ENCODE measurements around the gene CPEB3. TPM values are rescaled to one million over a fixed set of nuclear protein-coding genes. Genes with fewer than 3 reads are reported as not detected.
"Not testable (repeated sequence)": the region's sequence is repeated elsewhere in the genome, so short reads cannot be mapped to it uniquely, and the experiment has no call there.

Gene CPEB3
- total and polyA plus RNA-seq, 9 donors, result 2.3 to 6.6 (median 5.6) TPM

GRCh38 chr10:92031580-92031979, 259.3 kb downstream of the CPEB3 start:
- Histone ChIP-seq H3K4me3 (no peak overlapping the region), H3K27ac (no peak overlapping the region), H3K9me3 (no peaks in the 10 kb centered on the region), H3K36me3 (no peaks in the 10 kb centered on the region), H3K4me1 (ENCODE audit: insufficient read depth) (no peaks in the 10 kb centered on the region), H3K27me3 (no peaks in the 10 kb centered on the region)
- DNase-seq, result no peak
- 94 to 99% (median 95%) methylated on average over 3 of the region's 3 CpGs for WGBS, 3 donors
- intact Hi-C loops (cut with DNase I), result no loop called here
- TF ChIP-seq POLR2A (IDR thresholded peaks at IDR 0.05) (no peak), EP300 (IDR thresholded peaks at IDR 0.05) (no peak), CTCF (IDR thresholded peaks at IDR 0.05) (no peak)

- Histone ChIP-seq H3K4me3 (no peak overlapping the region), H3K4me1 (ENCODE audit: insufficient read depth) (no peaks in the 10 kb centered on the region), H3K27ac (no peak overlapping the region), H3K27me3 (no peaks in the 10 kb centered on the region), H3K9me3 (no peaks in the 10 kb centered on the region), H3K36me3 (no peaks in the 10 kb centered on the region)
- intact Hi-C loops (cut with DNase I), result no loop called here
- TF ChIP-seq POLR2A (IDR thresholded peaks at IDR 0.05), result no peak
- no peak for TF ChIP-seq EP300 (IDR thresholded peaks at IDR 0.05)
- no peak for TF ChIP-seq CTCF (IDR thresholded peaks at IDR 0.05)
- 91 to 93% (median 92%) methylated on average over 4 of the region's 4 CpGs for WGBS, 3 donors
- DNase-seq, result no peak
These were observed 263.7 kb downstream of the CPEB3 start for GRCh38 chr10:92027141-92027540.

GRCh38 chr10:92025340-92025739, 265.5 kb downstream of the CPEB3 start:
- H3K4me1 ChIP-seq (ENCODE audit: insufficient read depth); H3K9me3 ChIP-seq; H3K27ac ChIP-seq; H3K36me3 ChIP-seq; intact Hi-C loops (cut with DNase I); DNase-seq; H3K4me3 ChIP-seq; H3K27me3 ChIP-seq: not testable (repeated sequence)
- WGBS, 3 donors, result 93 to 100% (median 98%) methylated on average over 3 of the region's 3 CpGs

GRCh38 chr10:92024700-92025099, 266.2 kb downstream of the CPEB3 start:
- TF ChIP-seq CTCF (IDR thresholded peaks at IDR 0.05) (no peak), EP300 (IDR thresholded peaks at IDR 0.05) (no peak), POLR2A (IDR thresholded peaks at IDR 0.05) (no peak)
- Histone ChIP-seq H3K27me3 (no peaks in the 10 kb centered on the region), H3K36me3 (no peaks in the 10 kb centered on the region), H3K27ac (no peak overlapping the region), H3K9me3 (no peaks in the 10 kb centered on the region), H3K4me1 (ENCODE audit: insufficient read depth) (no peaks in the 10 kb centered on the region), H3K4me3 (no peak overlapping the region)
- 91 to 95% (median 94%) methylated on average over 4 of the region's 4 CpGs for WGBS, 3 donors
- intact Hi-C loops (cut with DNase I), result no loop called here
- no peak for DNase-seq

- Histone ChIP-seq H3K4me1 (ENCODE audit: insufficient read depth) (no peaks in the 10 kb centered on the region), H3K27me3 (no peaks in the 10 kb centered on the region), H3K36me3 (no peaks in the 10 kb centered on the region), H3K4me3 (no peak overlapping the region), H3K9me3 (no peaks in the 10 kb centered on the region), H3K27ac (no peak overlapping the region)
- DNase-seq, result no peak
- 97 to 99% (median 98%) methylated on average over 1 of the region's 1 CpG for WGBS, 3 donors
- TF ChIP-seq POLR2A (IDR thresholded peaks at IDR 0.05) (no peak), EP300 (IDR thresholded peaks at IDR 0.05) (no peak), CTCF (IDR thresholded peaks at IDR 0.05) (no peak)
- intact Hi-C loops (cut with DNase I), result no loop called here
These were observed 276.3 kb downstream of the CPEB3 start for GRCh38 chr10:92014620-92015019.

Data from ovary (tissue), 9 donors.